ENCODE measurements around the gene LRP1B. TPM values are rescaled to one million over a fixed set of nuclear protein-coding genes. Genes with fewer than 3 reads are reported as not detected.

Gene LRP1B
- total and polyA plus RNA-seq, 4 donors: 0.01 to 0.84 (median 0.17) TPM

- TF ChIP-seq REST (IDR thresholded peaks at IDR 0.05) (no peak), FOXA2 (IDR thresholded peaks at IDR 0.05) (no peak), CTCF (IDR thresholded peaks at IDR 0.05; ENCODE audit: low read depth, low read length, missing input control) (no peak), NR2F2 (IDR thresholded peaks at IDR 0.05) (no peak), GABPA (IDR thresholded peaks at IDR 0.05 in 1 of 2, conservative IDR thresholded peaks at IDR 0.05 in 1 of 2) (no peak), FOXA1 (IDR thresholded peaks at IDR 0.05) (no peak)
These were observed 360.3 kb downstream of the LRP1B start (continued) for GRCh38 chr2:141770530-141770929.

- no peak for TF ChIP-seq NR2F2 (IDR thresholded peaks at IDR 0.05)
- TF ChIP-seq HNF4A (conservative IDR thresholded peaks at IDR 0.05): no peak
- no peak for TF ChIP-seq EGR1 (IDR thresholded peaks at IDR 0.05; ENCODE audit: low read depth in 2 of 2)
- no peak for TF ChIP-seq JUND (IDR thresholded peaks at IDR 0.05)
- no peak for TF ChIP-seq RXRA (IDR thresholded peaks at IDR 0.05)
- no peak for TF ChIP-seq MAX (IDR thresholded peaks at IDR 0.05)
- no peak for TF ChIP-seq YY1 (IDR thresholded peaks at IDR 0.05)
- no peak for TF ChIP-seq ATF3 (IDR thresholded peaks at IDR 0.05)
- no peak for TF ChIP-seq SP1 (IDR thresholded peaks at IDR 0.05)
- no peak for TF ChIP-seq CTCF (IDR thresholded peaks at IDR 0.05; ENCODE audit: low read depth, low read length, missing input control)
- TF ChIP-seq ZBTB33 (IDR thresholded peaks at IDR 0.05): no peak
- TF ChIP-seq FOXA2 (IDR thresholded peaks at IDR 0.05): no peak
- TF ChIP-seq FOXA1 (IDR thresholded peaks at IDR 0.05): no peak
- no peak for TF ChIP-seq REST (IDR thresholded peaks at IDR 0.05)
- TF ChIP-seq HNF4G (IDR thresholded peaks at IDR 0.05): no peak
- TF ChIP-seq GABPA (IDR thresholded peaks at IDR 0.05 in 1 of 2, conservative IDR thresholded peaks at IDR 0.05 in 1 of 2): no peak
- no peak for TF ChIP-seq TAF1 (conservative IDR thresholded peaks at IDR 0.05)
- TF ChIP-seq RAD21 (IDR thresholded peaks at IDR 0.05): no peak
- no peak overlapping the region for H3K27ac ChIP-seq (ENCODE audit: low read depth in 1 of 2, low read length in 2 of 2)
- no peaks in the 10 kb centered on the region for H3K36me3 ChIP-seq (ENCODE audit: control insufficient read depth in 4 of 4, insufficient read depth in 3 of 4, low read depth in 1 of 4, low read length in 3 of 4)
- WGBS: 89% methylated on average over 1 of the region's 1 CpG
- DNase-seq (ENCODE audit: low spot score): no peak
- H3K27me3 ChIP-seq (ENCODE audit: control insufficient read depth in 4 of 4, insufficient read depth in 4 of 4, low read length in 3 of 4): no peaks in the 10 kb centered on the region
- H3K4me3 ChIP-seq (ENCODE audit: low read depth in 1 of 3, low read length in 3 of 3): no peak overlapping the region
- H3K9me3 ChIP-seq (ENCODE audit: control insufficient read depth in 4 of 4, low read length in 3 of 4): no peaks in the 10 kb centered on the region
- H3K4me1 ChIP-seq (ENCODE audit: control insufficient read depth in 4 of 4, insufficient read depth in 4 of 4, low read length in 3 of 4): no peaks in the 10 kb centered on the region
- no peak overlapping the region for H3K9ac ChIP-seq (ENCODE audit: low read depth in 1 of 2, low read length in 2 of 2)
These were observed 363.1 kb downstream of the LRP1B start for GRCh38 chr2:141767691-141768090.
